ENCODE results near the gene LRP8. TPM values are rescaled to one million over a fixed set of nuclear protein-coding genes. Genes with fewer than 3 reads are reported as not detected.

Gene LRP8
- total and polyA plus RNA-seq, 2 of the 13 experiments (the other 11 are each of a cell fraction or from before 2014, with no cell fraction given), result 17.3 to 17.4 TPM

GRCh38 chr1:53196485-53197290, 131.2 kb downstream of the LRP8 start, which contains the start of gene CPT2 (continued):
- TF ChIP-seq ZNF256 (CRISPR knock-in tag; conservative IDR thresholded peaks at IDR 0.05) (no peak), MLX (CRISPR knock-in tag; IDR thresholded peaks at IDR 0.05) (no peak), ATF7-NPFF (CRISPR knock-in tag; IDR thresholded peaks at IDR 0.05; ENCODE audit: low read depth) (peak; percentile 71; the same call in 1 of the 2 replicates), ZNF446 (CRISPR knock-in tag; IDR thresholded peaks at IDR 0.05) (no peak), HOXA9 (CRISPR knock-in tag; IDR thresholded peaks at IDR 0.05; ENCODE audit: borderline replicate concordance) (no peak), ARID5B (CRISPR knock-in tag; IDR thresholded peaks at IDR 0.05) (peak; percentile 5; the same call in 1 of the 2 replicates), ZNF205 (CRISPR knock-in tag; IDR thresholded peaks at IDR 0.05) (no peak), U2AF2 (IDR thresholded peaks at IDR 0.05; ENCODE audit: low read depth, low read length) (no peak), KAT2B (IDR thresholded peaks at IDR 0.05; ENCODE audit: borderline replicate concordance, low read depth, low read length) (no peak), CC2D1A (CRISPR knock-in tag; IDR thresholded peaks at IDR 0.05) (no peak), ZNF207 (IDR thresholded peaks at IDR 0.05; ENCODE audit: borderline replicate concordance) (no peak), AGO1 (IDR thresholded peaks at IDR 0.05; ENCODE audit: low read depth, low read length, poor library complexity, severe bottlenecking) (no peak), MZF1 (CRISPR knock-in tag; IDR thresholded peaks at IDR 0.05; ENCODE audit: borderline replicate concordance) (no peak), ZKSCAN1 (IDR thresholded peaks at IDR 0.05; ENCODE audit: low read length) (no peak), MATR3 (CRISPR knock-in tag; IDR thresholded peaks at IDR 0.05) (no peak), ASH2L (IDR thresholded peaks at IDR 0.05; ENCODE audit: insufficient read length, low read depth, low read length) (peak; percentile 89), IKZF1 (IDR thresholded peaks at IDR 0.05) (no peak), ZNF740 (CRISPR knock-in tag; IDR thresholded peaks at IDR 0.05) (no peak), ATAD3A (CRISPR knock-in tag; IDR thresholded peaks at IDR 0.05) (no peak), KDM5A (IDR thresholded peaks at IDR 0.05; ENCODE audit: borderline replicate concordance, low read length) (0 out of 2 replicates have a peak, but pooled peaks have one; percentile 23), AGO2 (optimal IDR thresholded peaks at IDR 0.05; ENCODE audit: low read depth, low read length) (peak; percentile 91)
- TF ChIP-seq, protein P1, sequence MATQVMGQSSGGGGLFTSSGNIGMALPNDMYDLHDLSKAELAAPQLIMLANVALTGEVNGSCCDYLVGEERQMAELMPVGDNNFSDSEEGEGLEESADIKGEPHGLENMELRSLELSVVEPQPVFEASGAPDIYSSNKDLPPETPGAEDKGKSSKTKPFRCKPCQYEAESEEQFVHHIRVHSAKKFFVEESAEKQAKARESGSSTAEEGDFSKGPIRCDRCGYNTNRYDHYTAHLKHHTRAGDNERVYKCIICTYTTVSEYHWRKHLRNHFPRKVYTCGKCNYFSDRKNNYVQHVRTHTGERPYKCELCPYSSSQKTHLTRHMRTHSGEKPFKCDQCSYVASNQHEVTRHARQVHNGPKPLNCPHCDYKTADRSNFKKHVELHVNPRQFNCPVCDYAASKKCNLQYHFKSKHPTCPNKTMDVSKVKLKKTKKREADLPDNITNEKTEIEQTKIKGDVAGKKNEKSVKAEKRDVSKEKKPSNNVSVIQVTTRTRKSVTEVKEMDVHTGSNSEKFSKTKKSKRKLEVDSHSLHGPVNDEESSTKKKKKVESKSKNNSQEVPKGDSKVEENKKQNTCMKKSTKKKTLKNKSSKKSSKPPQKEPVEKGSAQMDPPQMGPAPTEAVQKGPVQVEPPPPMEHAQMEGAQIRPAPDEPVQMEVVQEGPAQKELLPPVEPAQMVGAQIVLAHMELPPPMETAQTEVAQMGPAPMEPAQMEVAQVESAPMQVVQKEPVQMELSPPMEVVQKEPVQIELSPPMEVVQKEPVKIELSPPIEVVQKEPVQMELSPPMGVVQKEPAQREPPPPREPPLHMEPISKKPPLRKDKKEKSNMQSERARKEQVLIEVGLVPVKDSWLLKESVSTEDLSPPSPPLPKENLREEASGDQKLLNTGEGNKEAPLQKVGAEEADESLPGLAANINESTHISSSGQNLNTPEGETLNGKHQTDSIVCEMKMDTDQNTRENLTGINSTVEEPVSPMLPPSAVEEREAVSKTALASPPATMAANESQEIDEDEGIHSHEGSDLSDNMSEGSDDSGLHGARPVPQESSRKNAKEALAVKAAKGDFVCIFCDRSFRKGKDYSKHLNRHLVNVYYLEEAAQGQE (IDR thresholded peaks at IDR 0.05; ENCODE audit: borderline replicate concordance in 1 of 2, low read depth in 1 of 2, low read length in 2 of 2), result peak in 1 of 2 experiments; percentile 31; a peak in 1 of 4 replicates
